NCI-H2196 (cell line): ENCODE results near the gene PDIA4.
"Not testable (repeated sequence)": the region's sequence is repeated elsewhere in the genome, so short reads cannot be mapped to it uniquely, and the experiment has no call there.

Experiments used
- DNase-seq: peaks from one replicate; lab custom pipeline; 2025; ENCODE audit not compliant: unreplicated experiment; lab: John Stamatoyannopoulos, UW

The PDIA4 gene

GRCh38 chr7:149038641-149039040 lies 10.3 kb upstream of the PDIA4 start:
- DNase-seq = not testable (repeated sequence)

- DNase-seq = no peak
These were observed 8.4 kb upstream of the PDIA4 start for GRCh38 chr7:149036676-149037075.

DNA sequence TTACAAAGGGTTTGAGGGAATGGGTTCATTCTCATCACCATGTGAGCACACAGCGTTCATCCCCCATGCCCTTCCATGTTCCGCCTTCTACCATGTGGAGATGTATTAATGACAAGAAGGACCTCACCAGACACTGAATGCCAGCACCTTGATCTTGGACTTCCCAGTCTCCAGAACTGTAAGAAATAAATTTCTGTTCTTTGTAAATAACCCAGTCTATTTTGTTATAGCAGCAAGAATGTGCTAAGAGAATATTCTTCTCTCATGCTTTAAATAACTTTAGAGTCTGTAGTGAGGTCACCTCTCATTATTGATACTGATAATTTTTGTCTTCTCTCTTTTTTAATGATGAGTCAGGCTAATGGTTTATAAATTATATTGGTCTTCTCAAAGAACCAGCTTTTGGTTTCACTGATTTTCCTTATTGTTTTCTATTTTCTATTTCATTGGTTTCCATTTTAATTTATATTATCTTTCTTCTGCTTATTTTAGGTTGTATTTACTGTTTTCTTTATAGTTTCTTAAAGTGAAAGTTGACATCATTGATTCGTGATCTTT lies 3.1 kb upstream of the PDIA4 start:
- no peak for DNase-seq

DNA sequence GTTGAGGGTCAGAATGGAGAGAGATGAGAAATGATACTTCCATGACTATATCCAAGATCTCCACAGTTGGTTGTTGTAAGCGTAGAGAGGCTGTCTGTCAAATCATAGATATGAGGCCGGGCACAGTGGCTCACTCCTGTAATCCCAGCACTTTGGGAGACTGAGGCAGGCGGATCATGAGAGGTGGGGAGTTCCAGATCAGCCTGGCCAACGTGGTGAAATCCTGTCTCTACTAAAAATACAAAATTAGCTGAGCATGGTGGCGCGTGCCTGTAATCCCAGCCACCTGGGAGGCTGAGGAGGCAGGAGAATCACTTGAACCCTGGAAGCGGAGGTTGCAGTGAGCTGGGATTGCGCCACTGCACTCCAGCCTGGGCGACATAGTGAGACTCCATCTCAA lies 2.1 kb upstream of the PDIA4 start:
- DNase-seq = not testable (repeated sequence)

- DNase-seq = no peak
These were observed 527 bp downstream of the PDIA4 start for GRCh38 chr7:149027611-149028345.

GRCh38 chr7:149027055-149027454 lies 1.2 kb downstream of the PDIA4 start:
- no peak for DNase-seq

- DNase-seq = no peak
These were observed 4.6 kb downstream of the PDIA4 start for GRCh38 chr7:149023662-149024061.

GRCh38 chr7:149022756-149023360 lies 5.4 kb downstream of the PDIA4 start:
- no peak for DNase-seq

- no peak for DNase-seq
These were observed 6.6 kb downstream of the PDIA4 start for GRCh38 chr7:149021725-149022062.

DNA sequence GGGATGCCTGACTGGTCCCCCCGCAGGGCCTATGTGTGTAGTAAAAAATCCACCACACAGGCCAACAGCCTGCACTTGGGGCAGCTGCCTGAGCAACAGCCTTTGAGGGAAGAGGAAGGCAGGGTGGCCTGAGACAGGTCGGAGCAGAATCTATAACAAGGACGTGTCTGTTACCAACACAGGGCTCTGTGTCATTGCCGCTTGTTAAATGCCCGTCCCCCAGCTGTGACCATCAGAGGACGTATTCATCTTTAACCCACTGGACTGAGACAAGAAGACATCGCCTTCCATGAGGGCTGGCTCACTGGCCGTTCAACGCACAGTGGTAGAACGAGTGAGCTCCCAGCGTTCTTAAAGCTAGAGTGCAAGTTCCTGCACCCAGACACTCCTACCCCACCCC lies 7.8 kb downstream of the PDIA4 start:
- DNase-seq = no peak

DNA sequence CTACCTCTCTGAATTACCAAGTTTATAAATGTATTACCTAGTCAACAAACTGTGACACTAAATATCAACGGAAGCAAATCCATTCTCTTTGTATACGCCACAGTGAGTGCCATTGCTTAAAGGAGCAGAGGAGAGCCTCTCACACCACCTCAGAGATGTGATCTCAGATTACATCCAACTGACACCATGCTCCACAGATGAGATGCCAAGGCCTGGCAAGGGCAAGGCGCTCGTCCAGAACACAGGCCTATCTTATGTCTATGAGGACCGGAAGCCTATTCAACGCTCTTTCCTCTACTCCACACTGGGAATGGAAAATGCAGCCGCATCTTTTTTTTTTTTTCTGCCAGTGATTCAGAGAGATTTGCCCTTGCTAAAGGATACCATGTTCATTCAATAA lies 11.4 kb downstream of the PDIA4 start:
- DNase-seq = peak; percentile 63

GRCh38 chr7:149014309-149014708 lies 14.0 kb downstream of the PDIA4 start:
- DNase-seq = no peak

GRCh38 chr7:149013876-149014275 lies 14.4 kb downstream of the PDIA4 start:
- DNase-seq = no peak

DNA sequence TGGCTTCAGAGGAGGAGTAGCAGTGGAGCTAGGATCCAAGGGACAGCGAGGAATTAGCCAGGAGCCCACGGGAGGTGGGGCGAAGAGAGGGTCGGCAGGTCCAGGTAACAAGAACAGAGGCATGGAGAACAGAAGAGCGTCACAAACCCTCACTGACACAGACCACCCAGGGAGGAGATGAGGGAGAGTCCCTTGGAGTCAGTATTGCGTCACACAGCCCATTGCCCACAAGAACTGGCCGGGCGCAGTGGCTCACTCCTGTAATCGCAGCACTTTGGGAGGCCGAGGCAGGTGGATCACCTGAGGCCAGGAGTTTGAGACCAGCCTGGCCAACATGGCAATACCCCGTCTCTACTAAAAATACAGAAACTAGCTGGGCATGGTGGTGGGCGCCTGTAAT lies 15.6 kb downstream of the PDIA4 start:
- DNase-seq = not testable (repeated sequence)

- DNase-seq = no peak
These were observed 16.8 kb downstream of the PDIA4 start for GRCh38 chr7:149011491-149011890.

DNA sequence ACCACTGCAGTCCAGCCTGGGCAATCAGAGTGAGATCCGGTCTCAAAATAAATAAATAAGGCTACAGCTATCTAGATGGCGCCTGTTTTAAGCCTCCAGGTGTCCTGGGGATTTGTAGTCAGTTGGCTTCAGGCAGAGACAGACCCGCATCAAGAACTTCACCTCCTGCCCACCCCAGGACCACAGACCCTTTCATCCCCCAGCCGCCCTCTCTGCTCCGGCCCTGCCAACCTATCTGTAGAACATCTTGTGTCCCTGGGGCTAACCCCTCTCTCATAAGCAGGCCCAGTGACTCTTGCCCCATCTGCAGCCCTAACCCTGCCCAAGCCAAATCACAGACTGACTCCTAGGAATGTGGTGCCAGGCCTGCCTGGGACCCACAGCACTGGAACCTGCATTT lies 17.9 kb downstream of the PDIA4 start:
- no peak for DNase-seq

DNA sequence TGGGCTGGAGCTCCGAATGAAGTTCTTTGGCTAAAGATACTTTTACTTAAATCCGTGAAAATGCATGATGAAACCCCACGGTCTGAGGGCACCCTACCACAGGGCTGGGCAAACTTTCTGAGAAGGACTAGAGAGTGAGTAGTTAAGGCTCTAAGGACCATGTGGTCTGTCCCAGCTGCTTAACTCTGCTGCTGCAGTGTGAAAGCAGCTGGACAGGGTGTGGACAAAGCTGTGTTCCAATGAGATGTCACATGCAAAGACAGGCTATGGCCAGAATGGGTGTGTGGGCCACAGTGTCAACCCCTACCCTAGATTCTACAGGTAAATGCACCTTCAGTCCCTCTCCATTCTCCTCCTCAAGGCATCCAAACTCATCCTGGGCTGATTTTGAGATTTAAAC lies 18.8 kb downstream of the PDIA4 start:
- DNase-seq = no peak

GRCh38 chr7:149007611-149008010 lies 20.7 kb downstream of the PDIA4 start:
- DNase-seq = no peak

DNA sequence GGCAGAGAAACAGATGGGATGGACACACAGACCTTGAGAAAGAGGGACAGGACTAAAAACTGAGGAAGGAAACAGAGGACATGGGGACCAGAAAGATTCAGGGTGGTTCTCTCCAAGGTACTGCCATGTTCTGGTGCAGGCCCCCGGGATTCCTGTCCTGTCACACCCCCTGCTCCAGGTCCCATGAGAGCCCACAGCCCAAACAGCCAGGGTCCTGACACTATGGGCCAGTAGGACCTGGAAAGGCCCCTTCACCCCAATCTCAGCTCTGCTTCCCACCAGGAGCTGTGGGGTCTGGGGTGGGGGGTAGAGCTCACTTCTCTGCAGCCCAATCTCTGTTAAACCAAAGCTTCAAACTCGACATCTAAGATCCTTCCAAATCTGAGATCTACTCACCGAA lies 21.2 kb downstream of the PDIA4 start:
- no peak for DNase-seq

DNA sequence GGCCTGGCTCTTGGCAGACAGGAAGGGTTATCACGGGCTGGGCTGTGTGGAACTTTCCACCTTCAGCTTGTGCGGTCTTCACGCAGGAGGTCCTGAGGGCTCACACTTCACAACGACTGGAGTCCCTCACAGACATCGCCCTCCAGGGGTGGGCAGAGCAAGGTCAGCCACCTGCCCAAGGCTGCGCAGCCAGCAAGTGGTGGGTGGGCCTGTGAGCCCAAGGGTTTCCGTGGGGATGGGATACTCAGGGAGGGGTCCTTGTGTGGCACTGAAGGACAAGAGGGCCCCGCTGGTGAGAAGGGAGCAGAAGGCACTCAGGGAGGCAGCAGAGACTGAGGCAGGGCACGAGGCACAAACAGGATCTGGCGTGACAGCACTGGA lies 22.0 kb downstream of the PDIA4 start:
- no peak for DNase-seq

GRCh38 chr7:149005427-149006344 lies 22.6 kb downstream of the PDIA4 start:
- peak; percentile 69 for DNase-seq
